ENCODE results near the gene CDC42BPA.

The CDC42BPA gene

GRCh38 chr1:226987623-226988333 lies 330.5 kb downstream of the CDC42BPA start:
- no peak for DNase-seq

- DNase-seq: no peak
These were observed 331.1 kb downstream of the CDC42BPA start for GRCh38 chr1:226987179-226987536.

- DNase-seq: no peak
These were observed 331.7 kb downstream of the CDC42BPA start for GRCh38 chr1:226986496-226987178.

- DNase-seq: no peak
These were observed 332.3 kb downstream of the CDC42BPA start for GRCh38 chr1:226985839-226986463.

- DNase-seq: no peak
These were observed 333.0 kb downstream of the CDC42BPA start for GRCh38 chr1:226985239-226985838.

GRCh38 chr1:226984521-226985238 lies 333.6 kb downstream of the CDC42BPA start:
- no peak for DNase-seq

- DNase-seq: no peak
These were observed 334.3 kb downstream of the CDC42BPA start for GRCh38 chr1:226983992-226984364.

GRCh38 chr1:226983247-226983991 lies 334.9 kb downstream of the CDC42BPA start:
- DNase-seq: no peak

GRCh38 chr1:226982451-226983177 lies 335.7 kb downstream of the CDC42BPA start:
- DNase-seq: no peak

GRCh38 chr1:226981838-226982237 lies 336.5 kb downstream of the CDC42BPA start:
- no peak for DNase-seq

GRCh38 chr1:226981386-226981817 lies 336.9 kb downstream of the CDC42BPA start:
- no peak for DNase-seq

GRCh38 chr1:226980565-226981385 lies 337.5 kb downstream of the CDC42BPA start:
- DNase-seq: no peak

- DNase-seq: no peak
These were observed 338.2 kb downstream of the CDC42BPA start for GRCh38 chr1:226980122-226980560.

GRCh38 chr1:226979517-226980121 lies 338.7 kb downstream of the CDC42BPA start:
- DNase-seq: no peak

GRCh38 chr1:226979115-226979516 lies 339.2 kb downstream of the CDC42BPA start:
- no peak for DNase-seq

GRCh38 chr1:226978432-226979114 lies 339.7 kb downstream of the CDC42BPA start:
- no peak for DNase-seq

- DNase-seq: no peak
These were observed 340.5 kb downstream of the CDC42BPA start for GRCh38 chr1:226977643-226978431.

GRCh38 chr1:226976978-226977642 lies 341.2 kb downstream of the CDC42BPA start:
- DNase-seq: no peak

Data from CD4-positive, alpha-beta T cell treated with Interleukin-10 for 1 hour (primary cell).